Vagina (tissue), 2 donors: ENCODE measurements around the gene STX16.

Experiments
- POLR2A ChIP-seq, 2 donors: fragments of 450-650 bp; IDR thresholded peaks; one replicate each; pipeline ENCODE4 v1.6.1; 2017; ENCODE audit warnings: antibody characterized with exemption in 2 of 2, mild to moderate bottlenecking in 2 of 2, moderate library complexity in 2 of 2
- TF ChIP-seq, protein P1 (sequence below), 3 experiments: fragments of 450-650 bp in 2 of 3; fragments of 200-600 bp in 1 of 3; sonication (generic) in 1 of 3; IDR thresholded peaks; one replicate each; pipeline ENCODE4 v1.5.1; 2017 to 2019; ENCODE audit warnings: antibody characterized with exemption in 3 of 3, mild to moderate bottlenecking in 2 of 3, moderate library complexity in 2 of 3

GRCh38 chr20:58621906-58622548 is 29.1 kb upstream of the STX16 start:
- TF ChIP-seq, protein P1, sequence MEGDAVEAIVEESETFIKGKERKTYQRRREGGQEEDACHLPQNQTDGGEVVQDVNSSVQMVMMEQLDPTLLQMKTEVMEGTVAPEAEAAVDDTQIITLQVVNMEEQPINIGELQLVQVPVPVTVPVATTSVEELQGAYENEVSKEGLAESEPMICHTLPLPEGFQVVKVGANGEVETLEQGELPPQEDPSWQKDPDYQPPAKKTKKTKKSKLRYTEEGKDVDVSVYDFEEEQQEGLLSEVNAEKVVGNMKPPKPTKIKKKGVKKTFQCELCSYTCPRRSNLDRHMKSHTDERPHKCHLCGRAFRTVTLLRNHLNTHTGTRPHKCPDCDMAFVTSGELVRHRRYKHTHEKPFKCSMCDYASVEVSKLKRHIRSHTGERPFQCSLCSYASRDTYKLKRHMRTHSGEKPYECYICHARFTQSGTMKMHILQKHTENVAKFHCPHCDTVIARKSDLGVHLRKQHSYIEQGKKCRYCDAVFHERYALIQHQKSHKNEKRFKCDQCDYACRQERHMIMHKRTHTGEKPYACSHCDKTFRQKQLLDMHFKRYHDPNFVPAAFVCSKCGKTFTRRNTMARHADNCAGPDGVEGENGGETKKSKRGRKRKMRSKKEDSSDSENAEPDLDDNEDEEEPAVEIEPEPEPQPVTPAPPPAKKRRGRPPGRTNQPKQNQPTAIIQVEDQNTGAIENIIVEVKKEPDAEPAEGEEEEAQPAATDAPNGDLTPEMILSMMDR (IDR thresholded peaks at IDR 0.05), result no peak
- TF ChIP-seq POLR2A (IDR thresholded peaks at IDR 0.05), result no peak
